ENCODE data around the gene SLC28A1. TPM values are rescaled to one million over a fixed set of nuclear protein-coding genes. Genes with fewer than 3 reads are reported as not detected.

Gene SLC28A1
- total RNA-seq, 2 experiments from 2014 or later = not detected

DNA sequence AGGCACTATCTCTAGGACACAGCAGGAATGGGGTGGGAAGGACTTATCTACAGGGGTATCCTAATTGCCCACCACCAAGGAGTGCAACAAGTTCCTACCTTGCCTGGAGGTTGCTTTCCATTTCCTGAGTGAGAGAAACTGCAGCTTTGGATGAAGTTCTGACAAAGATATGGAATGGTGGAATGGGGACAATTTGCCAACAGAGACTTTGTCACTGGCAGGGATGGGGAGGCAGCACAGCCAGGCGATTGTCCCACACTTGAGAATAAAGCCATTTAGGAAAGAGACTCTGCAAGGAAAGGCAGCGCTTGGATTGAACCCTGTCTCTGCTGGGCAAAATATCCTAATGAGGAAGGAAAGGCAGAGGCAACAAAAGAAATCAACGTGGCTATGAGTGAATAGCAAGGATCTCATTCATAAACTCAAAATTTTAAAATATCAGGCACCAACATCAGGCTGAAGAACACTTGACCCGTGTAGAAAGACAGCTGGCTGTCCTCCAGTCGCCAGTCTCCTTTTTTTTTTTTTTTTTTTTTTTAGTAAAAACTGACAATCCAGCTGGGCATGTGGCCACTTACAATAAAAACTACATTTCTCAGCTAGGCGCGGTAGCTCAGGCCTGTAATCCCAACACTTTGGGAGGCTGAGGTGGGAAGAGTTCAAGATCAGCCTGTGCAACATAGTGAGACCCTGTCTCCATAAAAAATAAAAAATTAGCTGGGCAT lies 65.5 kb downstream of the SLC28A1 start:
- Mint-ChIP-seq H3K4me1 (ENCODE audit: low read depth) (no peaks in the 10 kb centered on the region), H3K27me3 (no peaks in the 10 kb centered on the region), H3K27ac (no peak overlapping the region), H3K9me3 (no peaks in the 10 kb centered on the region), H3K36me3 (ENCODE audit: low read depth) (no peaks in the 10 kb centered on the region), H3K4me3 (no peak overlapping the region)
- intact Hi-C loops (cut with micrococcal nuclease) = loop anchor here (10.0 kb wide), 1 partner anchor 215 kb away; no protein-coding TSS in a partner anchor
- no peak for DNase-seq
- no peak for ATAC-seq
- ChIA-PET CTCF (interaction anchor here (1.8 kb wide), 1 partner anchor 9 kb away, joined by 4 read pairs; no protein-coding TSS in a partner anchor), POLR2A (no interaction called here)
- TF ChIP-seq, protein P1, sequence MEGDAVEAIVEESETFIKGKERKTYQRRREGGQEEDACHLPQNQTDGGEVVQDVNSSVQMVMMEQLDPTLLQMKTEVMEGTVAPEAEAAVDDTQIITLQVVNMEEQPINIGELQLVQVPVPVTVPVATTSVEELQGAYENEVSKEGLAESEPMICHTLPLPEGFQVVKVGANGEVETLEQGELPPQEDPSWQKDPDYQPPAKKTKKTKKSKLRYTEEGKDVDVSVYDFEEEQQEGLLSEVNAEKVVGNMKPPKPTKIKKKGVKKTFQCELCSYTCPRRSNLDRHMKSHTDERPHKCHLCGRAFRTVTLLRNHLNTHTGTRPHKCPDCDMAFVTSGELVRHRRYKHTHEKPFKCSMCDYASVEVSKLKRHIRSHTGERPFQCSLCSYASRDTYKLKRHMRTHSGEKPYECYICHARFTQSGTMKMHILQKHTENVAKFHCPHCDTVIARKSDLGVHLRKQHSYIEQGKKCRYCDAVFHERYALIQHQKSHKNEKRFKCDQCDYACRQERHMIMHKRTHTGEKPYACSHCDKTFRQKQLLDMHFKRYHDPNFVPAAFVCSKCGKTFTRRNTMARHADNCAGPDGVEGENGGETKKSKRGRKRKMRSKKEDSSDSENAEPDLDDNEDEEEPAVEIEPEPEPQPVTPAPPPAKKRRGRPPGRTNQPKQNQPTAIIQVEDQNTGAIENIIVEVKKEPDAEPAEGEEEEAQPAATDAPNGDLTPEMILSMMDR (IDR thresholded peaks at IDR 0.05) = no peak

DNA sequence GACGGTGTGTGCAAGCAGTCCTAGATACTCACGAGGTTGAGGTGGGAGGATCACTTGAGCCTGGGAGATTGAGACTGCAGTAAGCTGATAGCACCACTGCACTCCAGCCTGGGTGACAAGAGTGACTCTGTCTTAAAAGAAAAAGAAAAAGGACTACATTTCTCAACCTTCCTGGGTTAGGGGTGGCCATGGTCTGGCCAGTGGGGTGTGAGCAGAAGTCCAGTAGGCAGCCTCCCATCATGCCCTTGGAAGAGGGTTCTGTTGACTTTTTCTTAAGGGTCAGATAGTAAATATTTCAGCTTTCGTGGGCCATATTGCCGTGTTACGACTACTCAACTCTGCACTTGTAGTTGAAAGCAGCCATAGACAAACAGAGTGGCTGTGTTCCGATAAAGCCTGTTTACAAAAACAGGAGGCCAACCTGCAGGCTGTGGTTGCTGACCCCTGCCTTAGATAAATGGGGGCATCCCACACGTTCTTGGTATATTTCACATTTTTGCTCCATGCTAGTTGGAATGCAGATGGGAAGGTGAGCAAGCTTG lies 66.2 kb downstream of the SLC28A1 start:
- DNase-seq = no peak
- ChIA-PET CTCF (interaction anchor here (1.8 kb wide), 1 partner anchor 9 kb away, joined by 4 read pairs; no protein-coding TSS in a partner anchor), POLR2A (no interaction called here)
- Mint-ChIP-seq H3K36me3 (ENCODE audit: low read depth) (no peaks in the 10 kb centered on the region), H3K4me3 (no peak overlapping the region), H3K27me3 (no peaks in the 10 kb centered on the region), H3K4me1 (ENCODE audit: low read depth) (no peaks in the 10 kb centered on the region), H3K27ac (no peak overlapping the region), H3K9me3 (no peaks in the 10 kb centered on the region)
- intact Hi-C loops (cut with micrococcal nuclease) = loop anchor here (10.0 kb wide), 1 partner anchor 214 kb away; no protein-coding TSS in a partner anchor
- TF ChIP-seq, protein P1 (IDR thresholded peaks at IDR 0.05) = no peak
- no peak for ATAC-seq

DNA sequence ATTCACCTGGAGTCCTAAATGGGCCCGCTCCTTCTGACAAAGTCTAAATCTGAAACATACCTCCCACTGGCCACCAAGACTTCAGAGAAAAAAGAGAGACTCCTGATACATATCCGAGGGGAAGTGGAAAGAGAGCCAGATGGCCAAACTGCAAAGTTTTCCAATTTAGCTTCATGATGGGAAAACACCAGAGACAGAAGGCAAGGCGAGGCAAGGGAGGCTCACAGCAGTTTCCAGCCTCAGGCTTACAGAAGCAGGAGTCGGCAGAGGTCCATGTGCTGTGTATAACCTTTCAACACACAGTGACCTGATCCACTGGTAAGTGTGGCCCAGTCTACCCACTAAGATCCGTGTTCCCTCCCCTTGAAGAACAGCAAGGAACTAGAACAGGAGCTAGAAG lies 67.3 kb downstream of the SLC28A1 start:
- H3K9me3 Mint-ChIP-seq = no peaks in the 10 kb centered on the region
- no peaks in the 10 kb centered on the region for H3K36me3 Mint-ChIP-seq (ENCODE audit: low read depth)
- no peak overlapping the region for H3K27ac Mint-ChIP-seq
- TF ChIP-seq, protein P1 (IDR thresholded peaks at IDR 0.05) = no peak
- ATAC-seq = no peak
- peaks cover 7% of the 10 kb centered on the region for H3K27me3 Mint-ChIP-seq
- intact Hi-C loops (cut with micrococcal nuclease) = loop anchor here (10.0 kb wide), 1 partner anchor 213 kb away; no protein-coding TSS in a partner anchor
- CTCF ChIA-PET = interaction anchor here (1.8 kb wide), 1 partner anchor 10 kb away, joined by 4 read pairs; no protein-coding TSS in a partner anchor
- no peak for DNase-seq
- H3K4me1 Mint-ChIP-seq (ENCODE audit: low read depth) = peaks cover 3% of the 10 kb centered on the region
- H3K4me3 Mint-ChIP-seq = no peak overlapping the region
- POLR2A ChIA-PET = no interaction called here

DNA sequence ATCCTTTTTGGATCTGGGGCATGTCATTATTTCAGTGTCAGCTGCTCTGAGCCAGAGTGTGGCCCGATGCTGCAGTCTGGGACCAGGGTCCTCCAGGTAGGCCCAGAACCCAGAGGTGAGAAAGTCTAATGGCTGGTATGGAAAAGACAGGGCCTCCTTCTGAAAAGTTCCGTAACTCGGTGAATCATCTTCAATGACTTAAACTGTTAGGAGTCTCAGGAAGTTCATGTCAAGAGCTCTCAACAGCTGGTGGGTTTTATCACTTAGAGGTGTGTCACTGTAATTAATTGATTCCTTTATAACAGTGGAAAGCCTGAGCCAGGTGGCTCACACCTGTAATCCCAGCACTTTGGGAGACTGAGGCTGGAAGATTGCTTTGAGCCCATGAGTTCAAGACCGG lies 68.7 kb downstream of the SLC28A1 start:
- ChIA-PET POLR2A (no interaction called here), CTCF (interaction anchor here (1.2 kb wide), 1 partner anchor 91 kb away, joined by 4 read pairs; no protein-coding TSS in a partner anchor)
- Mint-ChIP-seq H3K36me3 (ENCODE audit: low read depth) (no peaks in the 10 kb centered on the region), H3K4me1 (ENCODE audit: low read depth) (peaks cover 3% of the 10 kb centered on the region), H3K27ac (no peak overlapping the region), H3K27me3 (peaks cover 11% of the 10 kb centered on the region), H3K9me3 (no peaks in the 10 kb centered on the region), H3K4me3 (no peak overlapping the region)
- TF ChIP-seq, protein P1 (IDR thresholded peaks at IDR 0.05) = no peak
- ATAC-seq = no peak
- DNase-seq = no peak
- intact Hi-C loops (cut with micrococcal nuclease) = loop anchor here (10.0 kb wide), 1 partner anchor 212 kb away; no protein-coding TSS in a partner anchor

DNA sequence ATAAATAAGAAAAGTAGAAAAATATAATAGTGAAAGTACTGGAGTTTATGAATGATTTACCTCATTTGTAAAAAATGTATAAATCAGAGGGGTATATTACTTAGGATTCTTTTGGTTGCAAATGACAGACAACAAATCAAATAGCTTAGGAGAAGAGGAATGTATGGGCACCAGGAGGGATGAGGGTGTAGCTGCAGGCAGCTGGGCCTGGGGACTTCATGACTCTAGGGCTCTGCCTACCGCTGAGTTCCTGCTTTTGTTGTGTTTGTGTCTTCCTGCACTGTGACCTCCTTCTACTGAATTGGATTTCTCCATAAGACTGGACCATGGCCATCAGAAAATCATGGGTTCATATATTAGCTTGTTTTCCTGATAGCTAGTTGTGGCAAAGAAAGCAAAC lies 69.3 kb downstream of the SLC28A1 start:
- peaks cover 11% of the 10 kb centered on the region for H3K27me3 Mint-ChIP-seq
- CTCF ChIA-PET = interaction anchor here (0.7 to 1.2 kb wide), 3 partner anchors 82 to 215 kb away, joined by 3 to 4 read pairs (median 4); no protein-coding TSS in a partner anchor
- no peak overlapping the region for H3K27ac Mint-ChIP-seq
- DNase-seq = no peak
- intact Hi-C loops (cut with micrococcal nuclease) = loop anchor here (10.0 kb wide), 1 partner anchor 211 kb away; no protein-coding TSS in a partner anchor
- H3K36me3 Mint-ChIP-seq (ENCODE audit: low read depth) = no peaks in the 10 kb centered on the region
- no peak for ATAC-seq
- H3K4me3 Mint-ChIP-seq = no peak overlapping the region
- POLR2A ChIA-PET = no interaction called here
- H3K9me3 Mint-ChIP-seq = no peaks in the 10 kb centered on the region
- peaks cover 3% of the 10 kb centered on the region for H3K4me1 Mint-ChIP-seq (ENCODE audit: low read depth)
- TF ChIP-seq, protein P1 (IDR thresholded peaks at IDR 0.05) = no peak

All from activated CD8-positive, alpha-beta T cell treated with anti-CD3 and anti-CD28 coated beads for 36 hours (primary cell).